ENCODE data around the gene C9orf50.

The C9orf50 gene

DNA sequence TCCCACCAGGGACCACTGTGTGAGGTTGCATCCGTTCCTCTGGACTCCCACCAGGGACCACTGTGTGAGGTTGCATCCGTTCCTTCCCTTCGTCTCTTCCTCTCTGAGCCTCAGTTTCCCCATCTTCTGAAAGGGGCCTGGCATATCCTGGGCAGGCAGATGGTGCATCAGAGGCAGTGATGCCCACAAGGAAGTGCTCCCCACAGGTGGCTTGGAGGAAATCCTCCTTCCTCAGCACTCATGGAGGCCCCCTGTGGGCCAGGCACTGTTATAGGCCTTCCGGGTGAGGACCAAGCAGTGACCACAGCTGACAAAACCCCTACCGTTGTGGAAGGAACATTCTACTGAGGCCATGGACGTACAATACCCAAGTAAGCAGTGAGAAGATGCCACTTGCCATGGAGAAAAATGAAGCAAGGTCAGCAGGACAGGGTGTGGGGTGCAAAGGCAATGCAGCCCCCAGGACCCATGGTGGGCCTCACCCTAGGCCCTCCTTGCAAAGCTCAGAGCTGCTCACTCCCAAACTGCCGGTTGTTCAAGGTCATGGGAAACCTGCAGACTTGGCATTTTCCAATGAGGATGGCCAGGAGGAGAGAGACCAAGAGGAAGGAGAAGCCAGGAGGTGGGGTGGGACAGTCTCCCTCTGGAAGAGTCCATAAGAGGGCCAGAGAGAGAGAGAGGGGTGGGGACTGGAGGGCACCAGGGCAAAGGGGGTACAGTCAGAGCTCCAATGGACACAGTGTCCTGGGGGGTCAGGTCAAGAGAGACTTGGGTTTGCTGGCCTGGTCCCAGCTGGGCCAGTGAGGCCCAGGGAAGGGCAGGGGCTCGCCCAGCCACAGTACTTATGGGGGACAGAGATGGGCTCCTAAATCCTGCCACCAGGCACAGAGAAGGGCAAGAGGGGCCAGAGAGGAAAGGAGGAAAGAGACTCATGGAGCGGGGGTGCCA, 51.1 kb downstream of the C9orf50 start:
- DNase-seq, result peak; percentile 33

DNA sequence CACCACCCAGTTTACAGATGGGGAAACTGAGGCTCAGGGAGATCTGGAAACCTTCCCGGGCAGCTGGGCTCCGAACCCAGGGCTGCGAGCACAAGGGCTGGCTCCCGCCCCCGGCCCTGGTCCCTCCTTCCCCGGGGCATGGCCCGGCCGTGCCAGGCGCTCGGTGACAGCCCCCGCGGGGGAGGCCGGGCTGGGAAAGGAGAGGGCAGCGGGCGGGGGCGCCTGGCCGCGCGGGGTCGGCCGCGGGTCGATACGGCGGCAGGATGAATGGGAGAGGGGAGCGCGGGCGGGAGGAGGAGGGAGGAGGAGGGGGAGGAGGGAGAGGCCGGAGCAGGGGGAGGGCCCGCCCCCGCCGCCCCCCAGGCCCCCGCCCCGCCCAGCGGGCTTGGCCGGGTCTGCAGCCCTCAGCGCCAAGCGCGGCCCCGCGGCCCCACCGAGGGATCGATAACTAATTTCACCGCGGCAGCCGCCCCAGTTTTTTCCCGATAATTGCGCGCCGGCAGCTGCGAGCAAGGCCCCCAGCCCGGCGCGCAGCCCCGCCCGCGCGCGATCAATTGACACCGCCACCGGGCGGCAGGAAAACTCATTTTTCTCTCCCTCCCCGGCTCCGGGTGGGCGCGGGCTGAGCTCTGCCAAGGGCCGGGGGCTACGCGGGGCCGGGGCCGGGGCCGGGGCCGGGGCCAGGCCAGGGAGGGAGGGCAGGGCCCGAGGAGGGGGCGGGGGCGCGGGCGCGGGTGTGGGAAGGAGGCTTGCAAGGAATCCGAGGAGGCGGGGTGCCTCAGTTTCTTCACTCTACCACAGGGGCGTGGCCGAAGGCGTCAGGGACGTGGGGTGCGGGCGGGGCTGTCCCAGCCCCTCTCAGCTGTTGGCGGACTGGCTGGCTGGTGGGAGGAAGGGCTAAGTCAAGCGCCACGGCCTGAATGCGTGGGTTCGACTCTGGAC, 52.1 kb downstream of the C9orf50 start:
- no peak for DNase-seq

- DNase-seq, result no peak
Observed at GRCh38 chr9:129567842-129568559, 52.9 kb downstream of the C9orf50 start.

GRCh38 chr9:129567329-129567728, 53.6 kb downstream of the C9orf50 start:
- DNase-seq, result no peak

DNA sequence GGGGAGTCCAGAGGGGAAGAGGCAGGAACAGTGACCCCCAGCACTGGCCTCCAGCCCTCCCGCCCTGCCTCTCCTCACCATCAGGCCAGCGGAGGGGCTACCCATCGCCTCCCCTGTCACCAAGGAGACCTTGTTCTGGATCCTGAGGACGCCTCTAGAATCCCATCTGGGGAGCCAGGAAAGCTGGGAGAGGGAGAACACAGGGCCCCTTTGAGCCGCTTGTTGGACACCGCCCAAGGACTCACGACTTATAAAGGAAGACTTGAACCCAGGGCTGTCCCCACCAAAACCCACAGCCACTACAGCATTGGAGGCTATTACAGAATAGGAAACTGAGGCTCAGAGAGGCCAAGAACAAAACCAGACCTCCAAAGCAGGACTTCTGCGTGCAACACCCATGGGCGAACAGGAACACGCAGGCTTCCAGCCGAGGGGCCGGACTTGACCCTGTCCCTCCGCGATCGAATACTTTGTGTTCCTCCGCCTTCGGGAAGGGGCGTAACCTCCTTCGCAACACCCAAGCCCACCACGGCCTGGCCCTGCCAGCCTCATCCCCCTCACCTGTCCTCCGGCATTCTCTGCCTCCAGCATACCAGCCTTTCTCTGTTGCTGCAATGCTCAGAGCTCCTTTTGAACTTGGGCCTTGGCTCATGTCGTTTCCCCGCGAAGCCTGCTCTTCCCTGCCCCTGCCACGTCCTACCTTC, 54.2 kb downstream of the C9orf50 start:
- DNase-seq, result no peak

- no peak for DNase-seq
Observed at GRCh38 chr9:129562917-129563316, 58.0 kb downstream of the C9orf50 start.

DNA sequence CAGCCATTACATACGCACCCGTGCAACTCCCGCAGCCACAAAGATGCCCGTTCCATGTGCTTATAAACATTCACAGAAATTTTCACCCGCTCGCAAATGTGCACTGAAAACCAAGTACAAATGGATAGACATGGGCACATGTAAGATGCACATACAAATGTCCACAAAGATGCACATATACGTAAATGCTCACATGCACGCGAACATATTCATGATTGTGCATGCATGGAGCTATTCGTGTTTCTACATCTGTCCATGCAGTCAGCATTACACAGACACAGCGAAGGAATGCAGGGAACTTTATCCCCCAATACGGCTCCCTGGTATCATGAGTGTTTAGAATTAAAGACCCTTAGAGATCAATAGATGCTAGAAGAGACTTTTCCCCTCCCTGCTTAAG, 58.4 kb downstream of the C9orf50 start:
- DNase-seq, result no peak

Measured in hematopoietic multipotent progenitor cell treated with erythropoietin and hydrocortisone succinate and interleukin-3 and kit ligand, for 6 days (in vitro differentiated cells).